Measurements from ENCODE around the gene VCX2.

Gene VCX2

DNA sequence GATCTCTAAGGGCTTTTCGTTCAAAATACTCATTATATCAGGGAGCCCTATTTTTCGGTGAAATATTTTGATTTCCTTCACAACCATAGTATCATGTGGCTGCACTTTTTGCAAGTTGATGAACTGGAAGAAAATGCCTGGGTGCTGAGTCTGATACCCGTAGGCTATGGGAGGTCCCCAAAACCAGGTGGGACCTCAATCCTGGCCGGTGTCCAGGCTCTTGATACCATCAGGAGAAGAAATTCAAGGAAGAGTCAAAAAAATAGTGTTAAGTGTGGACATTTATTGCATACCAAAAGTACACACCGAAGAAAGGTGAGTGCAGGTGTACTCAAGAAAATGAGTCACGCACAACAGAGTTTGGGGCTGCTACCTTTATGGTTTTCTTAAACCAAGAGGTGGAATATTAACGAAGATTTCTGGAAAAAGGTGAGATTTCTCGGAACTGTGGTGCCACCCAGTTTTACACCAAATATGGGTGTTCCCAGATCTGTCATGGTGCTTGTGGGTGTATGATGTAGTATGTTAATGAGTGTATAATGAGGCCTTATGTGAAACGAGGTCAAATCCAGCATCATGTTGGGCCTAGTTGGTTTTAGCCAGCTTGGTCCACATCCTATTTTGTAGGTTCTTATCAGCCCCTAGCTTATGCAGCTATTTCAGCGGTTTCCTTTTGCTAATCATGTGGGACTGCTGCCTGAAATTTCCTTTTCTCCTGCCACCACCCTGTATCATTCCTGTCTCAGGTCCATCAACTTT is 29.9 kb downstream of the VCX2 start:
- H3K27ac ChIP-seq (ENCODE audit: extremely low read depth, low read depth, low read length): no peak overlapping the region
- H3K9me3 ChIP-seq (ENCODE audit: control insufficient read depth, insufficient read depth, low read depth, low read length): no peaks in the 10 kb centered on the region
- POLR2A ChIA-PET: no interaction called here
- no peaks in the 10 kb centered on the region for H3K36me3 ChIP-seq (ENCODE audit: control insufficient read depth in 2 of 2, insufficient read depth in 1 of 2, low read length in 2 of 2)
- H3K4me1 ChIP-seq (ENCODE audit: control insufficient read depth, insufficient read depth, low read length): no peaks in the 10 kb centered on the region
- CTCF ChIA-PET: no interaction called here
- H3K4me3 ChIP-seq (ENCODE audit: low read depth, low read length): no peak overlapping the region
- TF ChIP-seq ZNF664 (tag by site-specific recombination; IDR thresholded peaks at IDR 0.05): no peak
- TF ChIP-seq ZNF843 (tag by site-specific recombination; IDR thresholded peaks at IDR 0.05): no peak
- no peak for TF ChIP-seq ZNF366 (tag by site-specific recombination; conservative IDR thresholded peaks at IDR 0.05)
- TF ChIP-seq, protein P1, sequence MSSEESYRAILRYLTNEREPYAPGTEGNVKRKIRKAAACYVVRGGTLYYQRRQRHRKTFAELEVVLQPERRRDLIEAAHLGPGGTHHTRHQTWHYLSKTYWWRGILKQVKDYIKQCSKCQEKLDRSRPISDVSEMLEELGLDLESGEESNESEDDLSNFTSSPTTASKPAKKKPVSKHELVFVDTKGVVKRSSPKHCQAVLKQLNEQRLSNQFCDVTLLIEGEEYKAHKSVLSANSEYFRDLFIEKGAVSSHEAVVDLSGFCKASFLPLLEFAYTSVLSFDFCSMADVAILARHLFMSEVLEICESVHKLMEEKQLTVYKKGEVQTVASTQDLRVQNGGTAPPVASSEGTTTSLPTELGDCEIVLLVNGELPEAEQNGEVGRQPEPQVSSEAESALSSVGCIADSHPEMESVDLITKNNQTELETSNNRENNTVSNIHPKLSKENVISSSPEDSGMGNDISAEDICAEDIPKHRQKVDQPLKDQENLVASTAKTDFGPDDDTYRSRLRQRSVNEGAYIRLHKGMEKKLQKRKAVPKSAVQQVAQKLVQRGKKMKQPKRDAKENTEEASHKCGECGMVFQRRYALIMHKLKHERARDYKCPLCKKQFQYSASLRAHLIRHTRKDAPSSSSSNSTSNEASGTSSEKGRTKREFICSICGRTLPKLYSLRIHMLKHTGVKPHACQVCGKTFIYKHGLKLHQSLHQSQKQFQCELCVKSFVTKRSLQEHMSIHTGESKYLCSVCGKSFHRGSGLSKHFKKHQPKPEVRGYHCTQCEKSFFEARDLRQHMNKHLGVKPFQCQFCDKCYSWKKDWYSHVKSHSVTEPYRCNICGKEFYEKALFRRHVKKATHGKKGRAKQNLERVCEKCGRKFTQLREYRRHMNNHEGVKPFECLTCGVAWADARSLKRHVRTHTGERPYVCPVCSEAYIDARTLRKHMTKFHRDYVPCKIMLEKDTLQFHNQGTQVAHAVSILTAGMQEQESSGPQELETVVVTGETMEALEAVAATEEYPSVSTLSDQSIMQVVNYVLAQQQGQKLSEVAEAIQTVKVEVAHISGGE (tag by site-specific recombination; conservative IDR thresholded peaks at IDR 0.05; ENCODE audit: low read depth): no peak
- no peak for TF ChIP-seq ZNF510 (tag by site-specific recombination; IDR thresholded peaks at IDR 0.05; ENCODE audit: insufficient replicate concordance)
- TF ChIP-seq, protein P2, sequence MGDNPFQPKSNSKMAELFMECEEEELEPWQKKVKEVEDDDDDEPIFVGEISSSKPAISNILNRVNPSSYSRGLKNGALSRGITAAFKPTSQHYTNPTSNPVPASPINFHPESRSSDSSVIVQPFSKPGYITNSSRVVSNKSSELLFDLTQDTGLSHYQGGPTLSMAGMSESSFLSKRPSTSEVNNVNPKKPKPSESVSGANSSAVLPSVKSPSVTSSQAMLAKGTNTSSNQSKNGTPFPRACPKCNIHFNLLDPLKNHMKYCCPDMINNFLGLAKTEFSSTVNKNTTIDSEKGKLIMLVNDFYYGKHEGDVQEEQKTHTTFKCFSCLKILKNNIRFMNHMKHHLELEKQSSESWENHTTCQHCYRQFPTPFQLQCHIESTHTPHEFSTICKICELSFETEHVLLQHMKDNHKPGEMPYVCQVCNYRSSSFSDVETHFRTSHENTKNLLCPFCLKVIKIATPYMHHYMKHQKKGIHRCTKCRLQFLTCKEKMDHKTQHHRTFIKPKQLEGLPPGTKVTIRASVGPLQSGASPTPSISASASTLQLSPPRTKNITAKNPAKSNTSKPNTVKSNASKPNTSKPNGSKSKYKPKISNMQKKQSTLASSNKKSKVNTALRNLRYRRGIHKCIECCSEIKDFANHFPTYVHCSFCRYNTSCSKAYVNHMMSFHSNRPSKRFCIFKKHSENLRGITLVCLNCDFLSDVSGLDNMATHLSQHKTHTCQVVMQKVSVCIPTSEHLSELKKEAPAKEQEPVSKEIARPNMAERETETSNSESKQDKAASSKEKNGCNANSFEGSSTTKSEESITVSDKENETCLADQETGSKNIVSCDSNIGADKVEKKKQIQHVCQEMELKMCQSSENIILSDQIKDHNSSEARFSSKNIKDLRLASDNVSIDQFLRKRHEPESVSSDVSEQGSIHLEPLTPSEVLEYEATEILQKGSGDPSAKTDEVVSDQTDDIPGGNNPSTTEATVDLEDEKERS (tag by site-specific recombination; IDR thresholded peaks at IDR 0.05): no peak
- TF ChIP-seq OVOL3 (tag by site-specific recombination; IDR thresholded peaks at IDR 0.05): no peak
- TF ChIP-seq ZNF777 (tag by site-specific recombination; IDR thresholded peaks at IDR 0.05; ENCODE audit: borderline replicate concordance): no peak
- no peak for TF ChIP-seq ZSCAN16 (tag by site-specific recombination; IDR thresholded peaks at IDR 0.05)
- TF ChIP-seq GLIS1 (tag by site-specific recombination; IDR thresholded peaks at IDR 0.05): no peak
- TF ChIP-seq KLF7 (tag by site-specific recombination; IDR thresholded peaks at IDR 0.05; ENCODE audit: borderline replicate concordance): no peak
- no peak for TF ChIP-seq ZNF501 (tag by site-specific recombination; IDR thresholded peaks at IDR 0.05)
- TF ChIP-seq, protein P3, sequence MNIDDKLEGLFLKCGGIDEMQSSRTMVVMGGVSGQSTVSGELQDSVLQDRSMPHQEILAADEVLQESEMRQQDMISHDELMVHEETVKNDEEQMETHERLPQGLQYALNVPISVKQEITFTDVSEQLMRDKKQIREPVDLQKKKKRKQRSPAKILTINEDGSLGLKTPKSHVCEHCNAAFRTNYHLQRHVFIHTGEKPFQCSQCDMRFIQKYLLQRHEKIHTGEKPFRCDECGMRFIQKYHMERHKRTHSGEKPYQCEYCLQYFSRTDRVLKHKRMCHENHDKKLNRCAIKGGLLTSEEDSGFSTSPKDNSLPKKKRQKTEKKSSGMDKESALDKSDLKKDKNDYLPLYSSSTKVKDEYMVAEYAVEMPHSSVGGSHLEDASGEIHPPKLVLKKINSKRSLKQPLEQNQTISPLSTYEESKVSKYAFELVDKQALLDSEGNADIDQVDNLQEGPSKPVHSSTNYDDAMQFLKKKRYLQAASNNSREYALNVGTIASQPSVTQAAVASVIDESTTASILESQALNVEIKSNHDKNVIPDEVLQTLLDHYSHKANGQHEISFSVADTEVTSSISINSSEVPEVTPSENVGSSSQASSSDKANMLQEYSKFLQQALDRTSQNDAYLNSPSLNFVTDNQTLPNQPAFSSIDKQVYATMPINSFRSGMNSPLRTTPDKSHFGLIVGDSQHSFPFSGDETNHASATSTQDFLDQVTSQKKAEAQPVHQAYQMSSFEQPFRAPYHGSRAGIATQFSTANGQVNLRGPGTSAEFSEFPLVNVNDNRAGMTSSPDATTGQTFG (tag by site-specific recombination; IDR thresholded peaks at IDR 0.05; ENCODE audit: borderline replicate concordance): no peak
- no peak for TF ChIP-seq ZNF324 (tag by site-specific recombination; IDR thresholded peaks at IDR 0.05)
- TF ChIP-seq, protein P4, sequence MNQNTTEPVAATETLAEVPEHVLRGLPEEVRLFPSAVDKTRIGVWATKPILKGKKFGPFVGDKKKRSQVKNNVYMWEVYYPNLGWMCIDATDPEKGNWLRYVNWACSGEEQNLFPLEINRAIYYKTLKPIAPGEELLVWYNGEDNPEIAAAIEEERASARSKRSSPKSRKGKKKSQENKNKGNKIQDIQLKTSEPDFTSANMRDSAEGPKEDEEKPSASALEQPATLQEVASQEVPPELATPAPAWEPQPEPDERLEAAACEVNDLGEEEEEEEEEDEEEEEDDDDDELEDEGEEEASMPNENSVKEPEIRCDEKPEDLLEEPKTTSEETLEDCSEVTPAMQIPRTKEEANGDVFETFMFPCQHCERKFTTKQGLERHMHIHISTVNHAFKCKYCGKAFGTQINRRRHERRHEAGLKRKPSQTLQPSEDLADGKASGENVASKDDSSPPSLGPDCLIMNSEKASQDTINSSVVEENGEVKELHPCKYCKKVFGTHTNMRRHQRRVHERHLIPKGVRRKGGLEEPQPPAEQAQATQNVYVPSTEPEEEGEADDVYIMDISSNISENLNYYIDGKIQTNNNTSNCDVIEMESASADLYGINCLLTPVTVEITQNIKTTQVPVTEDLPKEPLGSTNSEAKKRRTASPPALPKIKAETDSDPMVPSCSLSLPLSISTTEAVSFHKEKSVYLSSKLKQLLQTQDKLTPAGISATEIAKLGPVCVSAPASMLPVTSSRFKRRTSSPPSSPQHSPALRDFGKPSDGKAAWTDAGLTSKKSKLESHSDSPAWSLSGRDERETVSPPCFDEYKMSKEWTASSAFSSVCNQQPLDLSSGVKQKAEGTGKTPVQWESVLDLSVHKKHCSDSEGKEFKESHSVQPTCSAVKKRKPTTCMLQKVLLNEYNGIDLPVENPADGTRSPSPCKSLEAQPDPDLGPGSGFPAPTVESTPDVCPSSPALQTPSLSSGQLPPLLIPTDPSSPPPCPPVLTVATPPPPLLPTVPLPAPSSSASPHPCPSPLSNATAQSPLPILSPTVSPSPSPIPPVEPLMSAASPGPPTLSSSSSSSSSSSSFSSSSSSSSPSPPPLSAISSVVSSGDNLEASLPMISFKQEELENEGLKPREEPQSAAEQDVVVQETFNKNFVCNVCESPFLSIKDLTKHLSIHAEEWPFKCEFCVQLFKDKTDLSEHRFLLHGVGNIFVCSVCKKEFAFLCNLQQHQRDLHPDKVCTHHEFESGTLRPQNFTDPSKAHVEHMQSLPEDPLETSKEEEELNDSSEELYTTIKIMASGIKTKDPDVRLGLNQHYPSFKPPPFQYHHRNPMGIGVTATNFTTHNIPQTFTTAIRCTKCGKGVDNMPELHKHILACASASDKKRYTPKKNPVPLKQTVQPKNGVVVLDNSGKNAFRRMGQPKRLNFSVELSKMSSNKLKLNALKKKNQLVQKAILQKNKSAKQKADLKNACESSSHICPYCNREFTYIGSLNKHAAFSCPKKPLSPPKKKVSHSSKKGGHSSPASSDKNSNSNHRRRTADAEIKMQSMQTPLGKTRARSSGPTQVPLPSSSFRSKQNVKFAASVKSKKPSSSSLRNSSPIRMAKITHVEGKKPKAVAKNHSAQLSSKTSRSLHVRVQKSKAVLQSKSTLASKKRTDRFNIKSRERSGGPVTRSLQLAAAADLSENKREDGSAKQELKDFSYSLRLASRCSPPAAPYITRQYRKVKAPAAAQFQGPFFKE (tag by site-specific recombination; IDR thresholded peaks at IDR 0.05; ENCODE audit: borderline replicate concordance): no peak
- TF ChIP-seq ZNF585B (tag by site-specific recombination; IDR thresholded peaks at IDR 0.05): no peak
- no peak for TF ChIP-seq KLF17 (tag by site-specific recombination; IDR thresholded peaks at IDR 0.05)
- TF ChIP-seq GLI2 (tag by site-specific recombination; IDR thresholded peaks at IDR 0.05; ENCODE audit: borderline replicate concordance, low read depth): no peak

Measured in HEK293 (cell line).